ENCODE results near the gene OR2J3.

DNA sequence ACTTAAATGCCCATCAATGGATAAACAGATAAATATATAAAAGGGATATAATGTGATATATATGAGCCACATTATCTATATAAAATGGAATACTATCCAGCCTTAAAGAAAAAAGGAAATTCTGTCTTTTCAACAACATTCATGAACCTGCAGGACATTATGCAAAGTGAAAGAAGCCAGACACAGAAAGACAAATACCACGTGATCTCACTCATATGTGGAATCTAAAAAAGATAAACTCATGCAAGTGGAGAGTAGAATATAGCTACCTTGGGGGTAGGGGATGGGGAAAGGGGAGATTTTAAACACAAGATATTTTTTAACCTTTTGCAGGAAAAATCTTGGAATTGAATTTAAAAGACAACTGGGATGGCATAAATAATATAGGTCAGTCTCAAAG is 10.1 kb upstream of the OR2J3 start:
- TF ChIP-seq, protein P1, sequence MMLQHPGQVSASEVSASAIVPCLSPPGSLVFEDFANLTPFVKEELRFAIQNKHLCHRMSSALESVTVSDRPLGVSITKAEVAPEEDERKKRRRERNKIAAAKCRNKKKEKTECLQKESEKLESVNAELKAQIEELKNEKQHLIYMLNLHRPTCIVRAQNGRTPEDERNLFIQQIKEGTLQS (CRISPR knock-in tag; conservative IDR thresholded peaks at IDR 0.05) = no peak
- TF ChIP-seq CTCF (IDR thresholded peaks at IDR 0.05) (no peak), NFYB (CRISPR knock-in tag; conservative IDR thresholded peaks at IDR 0.05; ENCODE audit: low read depth) (no peak), USF1 (CRISPR knock-in tag; IDR thresholded peaks at IDR 0.05) (no peak)
